A375 (cell line): Measurements from ENCODE around the gene MBD1. TPM values are rescaled to one million over a fixed set of nuclear protein-coding genes. Genes with fewer than 3 reads are reported as not detected.

Source experiments
- small RNA-seq: library from RNA; depleted of rRNA; stranded (forward); fragments of <200 nt; gene quantifications from one replicate; pipeline ENCODE3, GENCODE V24; 2014
- total RNA-seq: library from RNA; depleted of rRNA; stranded (reverse); fragments of >200 nt; shearing (Covaris generic); gene quantifications from 2 replicates; pipeline ENCODE4 v1.2.3, GENCODE V29; 2014; rRNA removed

Gene MBD1
- 51.8 and 59.8 TPM in 2 replicates for total RNA-seq

GRCh38 chr18:50281295-50281971, at the start of gene MBD1:
TSS of gene MBD1 (minus strand) at chr18:50281523. CDS start at chr18:50279992, 1,531 bp downstream.

DNA sequence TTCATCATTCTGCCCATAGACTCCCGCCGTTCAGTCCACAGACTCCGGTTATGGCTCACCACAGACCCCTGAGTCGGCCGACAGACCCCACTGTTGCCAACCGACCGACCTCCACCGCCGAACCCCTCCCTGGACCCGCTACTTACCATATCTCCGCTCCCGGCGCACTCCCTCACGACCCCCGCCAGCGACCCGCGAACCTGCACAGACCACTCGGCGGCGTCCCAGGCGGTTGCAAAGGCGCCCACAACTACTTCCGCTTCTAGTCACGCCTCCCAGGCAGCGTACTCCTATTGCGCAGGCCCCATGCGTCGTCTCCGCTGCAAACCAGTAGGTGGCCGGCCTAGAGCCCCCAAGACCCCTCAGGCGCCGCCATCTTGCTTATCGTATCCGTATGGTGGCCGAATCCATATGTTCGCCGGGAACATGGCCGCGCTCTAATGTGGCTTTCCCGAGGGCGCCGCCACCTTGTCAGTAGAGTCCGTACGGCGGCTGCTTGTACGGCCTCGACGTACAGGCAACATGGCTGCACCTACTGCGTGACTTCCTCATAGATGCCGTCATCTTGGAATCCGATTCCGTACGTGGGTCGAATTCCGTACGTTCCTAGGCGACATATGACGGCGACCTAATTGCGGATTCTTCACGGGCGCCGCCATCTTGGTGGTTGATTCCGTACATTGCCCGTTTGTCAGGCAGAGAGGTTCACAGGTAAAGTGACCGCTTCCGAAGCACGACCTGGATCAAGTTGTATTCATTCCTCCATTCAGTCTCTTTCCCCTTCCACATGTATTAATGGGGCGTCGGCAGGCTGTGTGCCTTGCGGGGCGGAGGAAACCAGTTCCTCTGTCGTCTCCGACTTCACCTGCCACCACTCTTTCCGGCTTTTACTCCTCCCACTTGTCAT, 6.4 kb upstream of the MBD1 start, which contains the start of gene CXXC1:
CXXC1 (minus strand) TSS at position 252 of the 907 bp plus-strand sequence; CDS start at position 149, 103 bp downstream.

GRCh38 chr18:50266248-50266704, 15.0 kb downstream of the MBD1 start, which contains the start of gene CFAP53:
TSS of gene CFAP53 (minus strand) at chr18:50266495. CDS start at chr18:50266404, 91 bp downstream.

Small RNAs within 50 kb of the gene (small RNA-seq; reads per million reads assigned to genes)
- 2.1 reads per million, percentile 74 among the genes with 10 or more reads in this experiment for gene RNA5SP458

Other genes starting within 250 kb of the MBD1 start
- 3.5 and 4.7 TPM in 2 replicates for gene MYO5B, start 86.4 kb downstream of the MBD1 start, total RNA-seq
- 0.16 and 0.87 TPM in 2 replicates for gene CFAP53, start 15.0 kb downstream of the MBD1 start, total RNA-seq
- gene CXXC1, start 6.2 kb upstream of the MBD1 start, total RNA-seq: 34.0 and 36.1 TPM in 2 replicates
- gene SKA1, start 93.5 kb upstream of the MBD1 start, total RNA-seq: 21.3 and 25.2 TPM in 2 replicates